G401 (cell line): ENCODE results near the gene SLC13A4. TPM values are rescaled to one million over a fixed set of nuclear protein-coding genes. Genes with fewer than 3 reads are reported as not detected.
"Not testable (repeated sequence)": the region's sequence is repeated elsewhere in the genome, so short reads cannot be mapped to it uniquely, and the experiment has no call there.

Source experiments
- DNase-seq: peaks from one replicate; pipeline ENCODE4 v3.0.0-alpha.2; 2015; ENCODE audit warnings: low spot score
- in situ Hi-C: cut with HindIII; loops from 2 replicates; pipeline ENCODE4 v1.10.0; 2016; ENCODE audit warnings: low sequenced_read_pairs, mixed read lengths
- total RNA-seq: library from RNA; depleted of rRNA; stranded (reverse); fragments of >200 nt; shearing (Covaris generic); gene quantifications from 2 replicates; pipeline ENCODE4 v1.2.3, GENCODE V29; 2014

The SLC13A4 gene
- total RNA-seq, 1 experiment from 2014 or later = 0.31 TPM

GRCh38 chr7:135756191-135756590 lies 28.2 kb upstream of the SLC13A4 start:
- in situ Hi-C loops = no loop called here
- DNase-seq = no peak

GRCh38 chr7:135755351-135755753 lies 27.4 kb upstream of the SLC13A4 start:
- in situ Hi-C loops = no loop called here
- no peak for DNase-seq

- DNase-seq = no peak
- in situ Hi-C loops = no loop called here
Measured at GRCh38 chr7:135753616-135754413, 25.8 kb upstream of the SLC13A4 start.

GRCh38 chr7:135748770-135749169 lies 20.8 kb upstream of the SLC13A4 start, which contains the start of gene FAM180A:
Gene FAM180A, minus strand, starts transcription at chr7:135748813. Its CDS starts 233 bp downstream, at chr7:135748580.
- no peak for DNase-seq
- in situ Hi-C loops = no loop called here

- in situ Hi-C loops = no loop called here
- no peak for DNase-seq
Measured at GRCh38 chr7:135747366-135747765, 19.4 kb upstream of the SLC13A4 start.

- no peak for DNase-seq
- in situ Hi-C loops = no loop called here
Measured at GRCh38 chr7:135745703-135746312, 17.8 kb upstream of the SLC13A4 start.

GRCh38 chr7:135744938-135745702 lies 17.1 kb upstream of the SLC13A4 start:
- in situ Hi-C loops = no loop called here
- DNase-seq = no peak

GRCh38 chr7:135743907-135744731 lies 16.1 kb upstream of the SLC13A4 start:
- no peak for DNase-seq
- in situ Hi-C loops = no loop called here

- DNase-seq = no peak
- in situ Hi-C loops = no loop called here
Measured at GRCh38 chr7:135742371-135742770, 14.4 kb upstream of the SLC13A4 start.

- in situ Hi-C loops = no loop called here
- no peak for DNase-seq
Measured at GRCh38 chr7:135741905-135742304, 13.9 kb upstream of the SLC13A4 start.

- no peak for DNase-seq
- in situ Hi-C loops = no loop called here
Measured at GRCh38 chr7:135740889-135741288, 12.9 kb upstream of the SLC13A4 start.

- in situ Hi-C loops, DNase-seq: not testable (repeated sequence)
Measured at GRCh38 chr7:135737306-135737647, 9.3 kb upstream of the SLC13A4 start.

- in situ Hi-C loops = no loop called here
- no peak for DNase-seq
Measured at GRCh38 chr7:135736586-135737305, 8.8 kb upstream of the SLC13A4 start.

- DNase-seq = no peak
- in situ Hi-C loops = no loop called here
Measured at GRCh38 chr7:135734343-135734689, 6.3 kb upstream of the SLC13A4 start.

GRCh38 chr7:135733603-135734342 lies 5.8 kb upstream of the SLC13A4 start:
- in situ Hi-C loops = no loop called here
- no peak for DNase-seq

GRCh38 chr7:135731131-135731530 lies 3.1 kb upstream of the SLC13A4 start:
- in situ Hi-C loops = no loop called here

GRCh38 chr7:135729230-135729629 lies 1.2 kb upstream of the SLC13A4 start:
- DNase-seq = no peak
- in situ Hi-C loops = no loop called here

More at GRCh38 chr7:135731131-135731530, 3.1 kb upstream of the SLC13A4 start:
- no peak for DNase-seq
